Lower lobe of right lung (tissue), 2 donors: Measurements from ENCODE around the gene RGMB. TPM values are rescaled to one million over a fixed set of nuclear protein-coding genes. Genes with fewer than 3 reads are reported as not detected.

Experiments used
- ATAC-seq, 2 donors: fragments of 200-7000 bp; cut with Tn5 transposase; one replicate each; pipeline ENCODE4 v1.9.1; 2020 to 2022; ENCODE audit warnings: mild to moderate bottlenecking in 2 of 2, moderate library complexity in 2 of 2
- DNase-seq: peaks from one replicate; pipeline ENCODE4 v3.0.0-alpha.2; 2020
- H3K27ac ChIP-seq: fragments of 200-600 bp; one replicate; pipeline ENCODE4 v1.8.0; 2022
- H3K27me3 ChIP-seq: fragments of 200-600 bp; one replicate; pipeline ENCODE4 v1.8.0; 2022; ENCODE audit warnings: low read depth
- H3K36me3 ChIP-seq: fragments of 200-600 bp; one replicate; pipeline ENCODE4 v1.8.0; 2022; ENCODE audit warnings: mild to moderate bottlenecking
- H3K4me1 ChIP-seq: fragments of 200-600 bp; one replicate; pipeline ENCODE4 v1.8.0; 2022
- H3K4me3 ChIP-seq: fragments of 200-600 bp; one replicate; pipeline ENCODE4 v1.8.0; 2022; ENCODE audit warnings: mild to moderate bottlenecking
- H3K9me3 ChIP-seq: fragments of 200-600 bp; one replicate; pipeline ENCODE4 v1.8.0; 2022
- intact Hi-C: fragments of 100-400 bp; cut with DNase I; formaldehyde crosslinking; loops from one replicate; pipeline ENCODE4 v1.11.0; 2022
- total RNA-seq: library from RNA; stranded (reverse); fragmentation: NEBNext Ultra II Directional; extraction: Animal tissue kit (Norgen Biotek cat#: 25700); gene quantifications from one replicate; pipeline ENCODE4 v1.2.1, GENCODE V29; 2021
- TF ChIP-seq, protein P1 (sequence below): fragments of 200-600 bp; IDR thresholded peaks from one replicate; pipeline ENCODE4 v1.8.0; 2022; ENCODE audit warnings: antibody characterized with exemption, mild to moderate bottlenecking
- donor health status: DM: no; HTN: yes; CAD: no; lungs with severe emphysema.

Gene RGMB
- total RNA-seq, 1 donor from 2014 or later, result 22.9 TPM

GRCh38 chr5:98825582-98826375 lies 52.3 kb downstream of the RGMB start:
- no peak overlapping the region for H3K27ac ChIP-seq
- ATAC-seq (no peak), DNase-seq (no peak)
- no peaks in the 10 kb centered on the region for H3K4me1 ChIP-seq
- no peaks in the 10 kb centered on the region for H3K36me3 ChIP-seq
- intact Hi-C loops, result no loop called here
- peaks cover 4% of the 10 kb centered on the region for H3K9me3 ChIP-seq
- H3K27me3 ChIP-seq, result no peaks in the 10 kb centered on the region
- H3K4me3 ChIP-seq, result no peak overlapping the region
- TF ChIP-seq, protein P1, sequence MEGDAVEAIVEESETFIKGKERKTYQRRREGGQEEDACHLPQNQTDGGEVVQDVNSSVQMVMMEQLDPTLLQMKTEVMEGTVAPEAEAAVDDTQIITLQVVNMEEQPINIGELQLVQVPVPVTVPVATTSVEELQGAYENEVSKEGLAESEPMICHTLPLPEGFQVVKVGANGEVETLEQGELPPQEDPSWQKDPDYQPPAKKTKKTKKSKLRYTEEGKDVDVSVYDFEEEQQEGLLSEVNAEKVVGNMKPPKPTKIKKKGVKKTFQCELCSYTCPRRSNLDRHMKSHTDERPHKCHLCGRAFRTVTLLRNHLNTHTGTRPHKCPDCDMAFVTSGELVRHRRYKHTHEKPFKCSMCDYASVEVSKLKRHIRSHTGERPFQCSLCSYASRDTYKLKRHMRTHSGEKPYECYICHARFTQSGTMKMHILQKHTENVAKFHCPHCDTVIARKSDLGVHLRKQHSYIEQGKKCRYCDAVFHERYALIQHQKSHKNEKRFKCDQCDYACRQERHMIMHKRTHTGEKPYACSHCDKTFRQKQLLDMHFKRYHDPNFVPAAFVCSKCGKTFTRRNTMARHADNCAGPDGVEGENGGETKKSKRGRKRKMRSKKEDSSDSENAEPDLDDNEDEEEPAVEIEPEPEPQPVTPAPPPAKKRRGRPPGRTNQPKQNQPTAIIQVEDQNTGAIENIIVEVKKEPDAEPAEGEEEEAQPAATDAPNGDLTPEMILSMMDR, result no peak

DNA sequence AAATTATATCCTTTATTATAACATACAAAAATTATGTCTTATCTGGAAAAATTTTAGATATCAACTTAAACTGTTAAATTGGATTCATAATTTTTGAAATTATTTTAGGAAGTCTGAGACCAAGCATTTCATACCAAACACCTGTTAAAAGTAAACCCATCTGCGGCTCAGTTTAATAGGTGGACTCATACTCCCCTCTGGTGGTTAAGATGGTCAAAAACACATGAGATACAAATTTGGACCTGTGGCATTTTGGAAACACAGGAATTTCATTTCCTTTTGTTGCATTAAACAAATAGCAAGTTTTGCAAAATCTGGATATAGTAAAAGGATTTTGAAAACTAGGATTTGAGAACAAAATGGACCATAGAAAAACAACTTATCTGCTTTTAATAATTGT lies 53.7 kb downstream of the RGMB start:
- no peaks in the 10 kb centered on the region for H3K36me3 ChIP-seq
- intact Hi-C loops, result no loop called here
- H3K4me1 ChIP-seq, result no peaks in the 10 kb centered on the region
- no peak for DNase-seq
- no peak overlapping the region for H3K4me3 ChIP-seq
- H3K27ac ChIP-seq, result no peak overlapping the region
- TF ChIP-seq, protein P1, result peak; percentile 55
- no peaks in the 10 kb centered on the region for H3K9me3 ChIP-seq
- H3K27me3 ChIP-seq, result no peaks in the 10 kb centered on the region
- peak in 1 of 2 donors; percentile 73 for ATAC-seq

- no peaks in the 10 kb centered on the region for H3K9me3 ChIP-seq
- TF ChIP-seq, protein P1, result no peak
- DNase-seq (no peak), ATAC-seq (no peak)
- no peak overlapping the region for H3K4me3 ChIP-seq
- no peaks in the 10 kb centered on the region for H3K27me3 ChIP-seq
- intact Hi-C loops, result no loop called here
- no peaks in the 10 kb centered on the region for H3K4me1 ChIP-seq
- no peak overlapping the region for H3K27ac ChIP-seq
- H3K36me3 ChIP-seq, result no peaks in the 10 kb centered on the region
These were observed 54.3 kb downstream of the RGMB start for GRCh38 chr5:98827588-98828284.

GRCh38 chr5:98836175-98836574 lies 62.7 kb downstream of the RGMB start:
- intact Hi-C loops, result no loop called here
- Histone ChIP-seq H3K4me1 (no peaks in the 10 kb centered on the region), H3K4me3 (no peak overlapping the region), H3K27ac (no peak overlapping the region), H3K27me3 (no peaks in the 10 kb centered on the region), H3K9me3 (no peaks in the 10 kb centered on the region), H3K36me3 (no peaks in the 10 kb centered on the region)
- DNase-seq, result no peak
- TF ChIP-seq, protein P1, result no peak
- ATAC-seq, result no peak

DNA sequence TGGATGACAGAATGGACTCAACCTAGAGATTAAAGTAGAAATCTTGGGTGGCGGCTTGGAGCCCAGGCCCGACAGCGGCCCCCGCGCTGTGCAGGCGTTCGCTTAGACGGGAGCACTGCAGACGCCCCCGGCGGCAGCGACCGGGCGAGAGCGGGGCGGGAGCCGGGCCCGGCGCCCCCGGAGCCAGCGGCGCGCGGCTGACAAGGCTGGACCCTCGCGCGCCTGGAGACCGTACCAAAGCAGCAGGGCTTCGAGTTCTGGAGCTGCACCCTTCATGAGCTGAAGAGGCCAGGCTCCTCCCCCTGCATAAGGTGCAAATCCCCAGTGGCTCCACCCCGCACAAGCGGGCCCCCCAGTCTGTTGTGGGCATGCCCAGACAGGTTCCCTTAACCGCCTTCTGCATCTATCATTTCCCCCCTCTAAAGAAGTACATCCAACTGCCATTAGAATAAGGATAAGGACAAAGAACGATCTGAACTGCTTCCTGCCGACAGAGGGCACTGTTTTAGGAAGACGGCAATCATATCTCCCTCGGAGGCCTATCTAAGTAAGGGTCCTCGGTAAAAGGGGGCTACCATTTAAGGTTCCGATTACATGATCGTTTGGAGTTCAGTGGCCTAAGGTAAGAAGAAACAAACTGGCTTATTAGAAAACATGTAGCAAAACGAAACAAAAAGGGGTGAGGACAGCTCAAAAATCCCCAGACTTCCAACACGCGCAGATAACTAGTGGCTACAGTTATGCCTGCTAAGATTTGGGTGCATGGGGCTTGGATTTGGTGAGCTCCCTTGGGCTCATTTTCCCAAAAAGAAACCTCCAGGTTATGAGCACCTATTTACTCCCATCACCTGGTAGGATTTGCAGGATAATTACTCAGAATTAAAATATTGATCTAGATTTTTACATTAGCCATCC lies 66.3 kb downstream of the RGMB start:
- H3K9me3 ChIP-seq, result no peaks in the 10 kb centered on the region
- no peaks in the 10 kb centered on the region for H3K27me3 ChIP-seq
- H3K36me3 ChIP-seq, result no peaks in the 10 kb centered on the region
- DNase-seq, result no peak
- peak overlapping the region; percentile 44 for H3K4me3 ChIP-seq
- ATAC-seq, result peak in 1 of 2 donors; percentile 49
- H3K4me1 ChIP-seq, result no peaks in the 10 kb centered on the region
- no peak overlapping the region for H3K27ac ChIP-seq
- TF ChIP-seq, protein P1, result peak; percentile 41
- intact Hi-C loops, result no loop called here
